GM18951 (cell line): Measurements from ENCODE around the gene HS3ST5.
"Not testable (repeated sequence)": the region's sequence is repeated elsewhere in the genome, so short reads cannot be mapped to it uniquely, and the experiment has no call there.

Experiments used
- POLR2A ChIP-seq: IDR thresholded peaks from 4 replicates; pipeline ENCODE4 v1.6.1; 2011; ENCODE audit warnings: mild to moderate bottlenecking; ENCODE audit not compliant: insufficient read length, insufficient read depth; ENCODE audit errors: extremely low read depth
- in situ Hi-C: fragments of 300-500 bp; cut with MboI; formaldehyde crosslinking; loops from one replicate; pipeline ENCODE4 v1.12.0; 2022; ENCODE audit warnings: low sequenced_read_pairs, mixed read lengths, inconsistent platforms; ENCODE audit not compliant: unreplicated experiment

The HS3ST5 gene

GRCh38 chr6:114315831-114316595 lies 26.8 kb downstream of the HS3ST5 start:
- in situ Hi-C loops: no loop called here
- no peak for TF ChIP-seq POLR2A

- in situ Hi-C loops: not testable (repeated sequence)
Measured at GRCh38 chr6:114313816-114314215, 29.0 kb downstream of the HS3ST5 start.

DNA sequence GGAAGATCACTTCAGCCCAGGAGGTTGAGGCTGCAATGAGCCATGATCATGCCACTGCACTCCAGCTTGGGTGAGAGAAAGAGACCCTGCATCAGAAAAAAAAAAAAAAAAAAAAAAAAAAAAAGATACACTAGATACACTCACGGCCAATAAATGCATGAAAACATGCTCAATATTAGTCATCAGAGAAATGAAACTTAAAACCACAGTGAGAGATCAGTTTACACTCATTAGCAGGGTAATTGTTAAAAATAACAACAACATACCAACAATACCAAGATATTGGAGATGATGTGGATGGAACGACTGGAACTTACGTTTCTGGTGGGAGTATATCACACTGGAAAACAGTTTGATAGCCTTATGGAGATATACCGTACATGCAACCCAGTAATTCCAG lies 29.9 kb downstream of the HS3ST5 start:
- no peak for TF ChIP-seq POLR2A
- in situ Hi-C loops: no loop called here

GRCh38 chr6:114310053-114310452 lies 32.8 kb downstream of the HS3ST5 start:
- in situ Hi-C loops: no loop called here
- no peak for TF ChIP-seq POLR2A

DNA sequence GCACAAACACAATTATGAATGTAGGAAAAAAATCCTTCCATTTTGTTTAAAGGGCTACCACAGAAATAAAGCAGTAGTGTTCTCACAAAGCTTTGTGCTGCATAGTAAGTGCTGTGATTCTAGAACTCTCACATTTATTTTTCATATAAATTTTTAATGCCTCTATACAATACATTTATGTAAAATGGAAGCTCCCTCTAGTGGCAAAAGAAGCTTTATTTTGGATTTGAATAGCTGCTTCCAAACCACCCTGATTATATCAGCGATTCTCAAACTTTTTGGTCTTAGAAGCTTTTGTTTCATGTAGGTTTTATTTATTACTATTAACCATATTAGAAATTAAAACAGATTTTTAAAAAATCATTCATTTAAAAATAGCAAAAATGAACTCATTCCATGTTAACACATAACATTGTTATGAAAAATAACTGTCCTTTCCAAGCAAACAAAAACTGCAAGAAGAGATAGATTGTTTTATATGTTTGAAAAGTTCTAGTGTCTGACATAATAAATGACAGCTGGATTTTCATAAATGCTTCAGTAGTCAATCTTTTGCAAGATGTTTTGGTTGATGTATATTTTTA lies 38.4 kb downstream of the HS3ST5 start:
- in situ Hi-C loops: no loop called here

GRCh38 chr6:114301596-114302219 lies 41.1 kb downstream of the HS3ST5 start:
- in situ Hi-C loops: no loop called here
- no peak for TF ChIP-seq POLR2A

More for the DNA sequence above, 38.4 kb downstream of the HS3ST5 start:
- no peak for TF ChIP-seq POLR2A

GRCh38 chr6:114297135-114297534 lies 45.7 kb downstream of the HS3ST5 start:
- TF ChIP-seq POLR2A: no peak
- in situ Hi-C loops: no loop called here

- in situ Hi-C loops: no loop called here
- no peak for TF ChIP-seq POLR2A
Measured at GRCh38 chr6:114292431-114292830, 50.4 kb downstream of the HS3ST5 start.

GRCh38 chr6:114291428-114291827 lies 51.4 kb downstream of the HS3ST5 start:
- in situ Hi-C loops: no loop called here
- TF ChIP-seq POLR2A: no peak

- no peak for TF ChIP-seq POLR2A
- in situ Hi-C loops: no loop called here
Measured at GRCh38 chr6:114290864-114291263, 52.0 kb downstream of the HS3ST5 start.

DNA sequence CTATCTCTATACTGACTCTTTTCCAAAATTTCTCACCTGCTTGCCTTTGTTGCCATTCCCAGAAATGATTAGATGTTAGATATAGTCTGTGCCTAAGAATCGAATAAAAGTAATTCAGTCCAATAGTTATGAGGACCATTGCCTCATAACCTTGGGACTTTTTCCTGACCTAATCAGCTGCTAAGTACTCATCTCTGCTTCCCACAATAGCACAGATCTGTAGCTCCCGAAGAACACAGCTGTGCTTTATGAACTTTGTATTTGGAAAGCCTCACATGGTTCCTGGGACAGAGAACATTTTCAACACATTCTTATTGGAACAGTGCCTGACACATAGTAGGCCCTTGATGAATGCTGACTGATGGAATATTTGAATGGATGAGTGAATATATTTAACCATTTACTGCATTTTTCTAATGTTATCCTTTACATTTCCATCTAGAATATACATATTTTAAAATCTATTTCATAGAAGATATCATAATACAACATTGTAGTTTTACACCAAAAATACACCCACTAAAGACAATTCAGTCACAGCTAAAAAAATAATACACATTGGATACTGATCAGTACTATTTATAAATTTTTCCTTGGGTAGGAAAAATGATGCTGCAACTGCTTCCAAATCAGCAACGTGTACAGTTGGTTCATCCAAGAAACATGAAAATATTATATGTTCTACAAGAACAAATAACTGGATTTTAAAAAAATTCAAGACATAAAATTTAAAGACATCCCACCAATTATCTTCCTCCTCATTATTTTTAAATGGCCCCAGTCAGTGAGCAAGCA lies 53.9 kb downstream of the HS3ST5 start:
- in situ Hi-C loops: no loop called here

GRCh38 chr6:114287461-114287860 lies 55.4 kb downstream of the HS3ST5 start:
- TF ChIP-seq POLR2A: no peak
- in situ Hi-C loops: no loop called here

More for the DNA sequence above, 53.9 kb downstream of the HS3ST5 start:
- no peak for TF ChIP-seq POLR2A

GRCh38 chr6:114286211-114286610 lies 56.6 kb downstream of the HS3ST5 start:
- no peak for TF ChIP-seq POLR2A
- in situ Hi-C loops: no loop called here
